Upper lobe of left lung (tissue), 4 donors: ENCODE measurements around the gene SHC2.

Source experiments
- CTCF ChIP-seq, 6 experiments: fragments of 450-650 bp in 4 of 6; fragments of 200-600 bp in 2 of 6; sonication (generic) in 2 of 6; IDR thresholded peaks; one replicate each; pipeline ENCODE4 v1.5.1; 2016 to 2019; ENCODE audit warnings: antibody characterized with exemption in 6 of 6
- EP300 ChIP-seq, 4 donors: sonication (generic); formaldehyde crosslinking; IDR thresholded peaks; one replicate each; pipeline ENCODE4 v1.5.1; 2017; ENCODE audit warnings: antibody characterized with exemption in 4 of 4, control low read depth in 2 of 4
- POLR2A ChIP-seq, 4 donors: fragments of 450-650 bp; IDR thresholded peaks; one replicate each; pipeline ENCODE4 v1.5.1; 2016 to 2017; ENCODE audit warnings: antibody characterized with exemption in 4 of 4, mild to moderate bottlenecking in 2 of 4

- TF ChIP-seq POLR2A (IDR thresholded peaks at IDR 0.05) = no peak
- TF ChIP-seq CTCF (IDR thresholded peaks at IDR 0.05) = no peak
- TF ChIP-seq EP300 (IDR thresholded peaks at IDR 0.05) = no peak
Measured at GRCh38 chr19:372306-372890, 88.4 kb downstream of the SHC2 start.
